IPS-11a (cell line): Measurements from ENCODE around the gene RBMS3.

Source experiments
- H3K4me3 ChIP-seq: one replicate; pipeline ENCODE4 v1.5.1; 2013; ENCODE audit warnings: low read depth, low read length, control low read depth

Gene RBMS3

DNA sequence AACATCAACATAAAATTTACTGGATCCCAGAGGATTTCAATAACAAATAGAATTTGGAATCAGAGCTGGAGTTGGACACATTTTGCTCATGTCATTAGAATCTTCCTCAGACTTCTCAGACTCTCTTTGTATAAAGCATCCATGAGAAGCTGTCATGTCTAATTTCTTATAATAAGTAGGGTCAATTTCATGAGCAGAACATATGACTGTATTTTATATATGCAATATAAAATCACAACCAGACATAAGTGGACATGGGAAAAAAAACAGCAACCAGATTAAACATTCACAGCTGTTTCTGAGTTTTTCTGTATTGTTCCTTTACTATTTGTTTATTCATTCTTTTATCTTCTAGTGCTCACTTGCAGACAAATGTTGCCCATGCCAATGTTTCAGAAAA lies 325.5 kb downstream of the RBMS3 start:
- no peak overlapping the region for H3K4me3 ChIP-seq

DNA sequence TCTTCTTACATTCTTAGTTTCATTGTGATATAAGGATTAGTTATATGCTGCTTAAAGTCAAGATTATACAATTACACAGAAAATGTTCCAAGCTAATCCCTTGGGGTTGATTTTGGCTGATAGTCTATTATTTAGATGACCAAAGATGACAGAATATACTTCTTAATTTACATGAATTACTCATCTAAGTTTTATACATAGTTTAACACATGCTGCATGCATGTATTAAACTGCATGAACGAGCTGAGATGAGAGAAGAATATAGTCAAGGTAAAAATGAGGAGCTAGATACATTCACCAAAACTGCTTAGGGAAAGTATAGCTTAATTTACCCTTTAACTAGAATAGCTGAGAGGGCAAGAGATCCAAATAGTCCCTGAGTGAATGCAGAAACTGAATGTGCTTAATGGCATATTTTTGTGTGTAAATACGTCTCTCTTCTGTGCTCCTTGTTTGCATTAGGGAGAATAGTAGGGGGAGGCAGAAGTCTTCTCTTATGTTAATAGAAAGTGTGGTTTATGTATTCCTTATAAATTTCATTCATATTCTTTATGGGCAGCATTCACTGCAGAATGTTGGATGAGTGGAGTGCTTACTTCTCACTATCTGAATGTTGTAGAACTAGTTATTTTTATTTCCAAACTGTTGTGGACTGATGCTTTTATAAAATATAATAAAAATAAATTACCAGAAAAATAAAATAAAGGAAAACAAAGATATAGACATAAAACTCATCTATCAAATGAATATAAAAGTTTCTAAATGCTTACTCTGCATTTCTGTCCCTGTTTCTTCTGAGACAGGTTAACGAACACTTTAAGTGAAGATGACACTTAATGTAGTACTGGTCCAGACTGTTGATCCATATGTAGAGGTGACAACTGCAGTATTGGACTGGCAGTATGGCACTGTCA lies 327.8 kb downstream of the RBMS3 start:
- H3K4me3 ChIP-seq = no peak overlapping the region

DNA sequence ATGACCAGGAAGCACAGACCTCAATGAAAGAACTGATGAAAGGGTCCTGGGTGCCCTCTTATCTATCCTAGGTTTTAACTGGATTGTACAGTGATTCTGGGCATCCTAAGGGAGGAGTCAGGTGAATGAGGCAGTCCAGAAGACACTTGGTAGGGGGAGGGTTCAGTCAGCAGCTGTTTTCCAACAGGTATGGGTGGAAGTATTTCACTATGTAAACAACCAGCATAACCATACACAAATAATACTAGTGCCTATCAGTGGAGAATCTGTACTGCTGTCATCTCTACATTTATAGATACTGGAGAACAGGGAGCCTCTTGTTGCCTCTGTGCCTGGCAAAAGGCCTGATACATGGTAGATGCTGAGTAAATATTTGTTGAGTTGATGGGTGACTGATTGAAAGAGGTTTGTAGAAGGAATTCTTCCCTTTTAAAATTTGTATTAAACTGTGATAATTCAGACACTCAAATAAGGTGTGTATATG lies 328.5 kb downstream of the RBMS3 start:
- H3K4me3 ChIP-seq = no peak overlapping the region

DNA sequence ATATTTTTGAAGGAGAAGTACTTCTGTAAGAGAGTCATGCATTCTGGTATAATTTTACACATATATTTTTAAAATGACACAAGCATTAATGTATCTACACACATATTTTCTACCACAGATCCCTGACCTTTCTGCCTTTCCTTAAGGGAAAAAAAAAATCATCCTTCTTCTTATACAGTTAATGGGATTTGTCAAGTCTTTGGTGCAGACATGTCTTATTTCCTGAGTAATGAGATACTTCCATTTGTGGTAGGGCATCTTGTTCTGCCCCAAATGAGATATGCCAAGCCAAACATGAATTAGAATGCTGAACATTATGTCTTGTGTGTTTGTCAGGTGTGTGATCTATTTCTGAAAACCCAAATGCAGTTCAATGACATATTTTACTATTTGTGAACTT lies 329.9 kb downstream of the RBMS3 start:
- H3K4me3 ChIP-seq = no peak overlapping the region

DNA sequence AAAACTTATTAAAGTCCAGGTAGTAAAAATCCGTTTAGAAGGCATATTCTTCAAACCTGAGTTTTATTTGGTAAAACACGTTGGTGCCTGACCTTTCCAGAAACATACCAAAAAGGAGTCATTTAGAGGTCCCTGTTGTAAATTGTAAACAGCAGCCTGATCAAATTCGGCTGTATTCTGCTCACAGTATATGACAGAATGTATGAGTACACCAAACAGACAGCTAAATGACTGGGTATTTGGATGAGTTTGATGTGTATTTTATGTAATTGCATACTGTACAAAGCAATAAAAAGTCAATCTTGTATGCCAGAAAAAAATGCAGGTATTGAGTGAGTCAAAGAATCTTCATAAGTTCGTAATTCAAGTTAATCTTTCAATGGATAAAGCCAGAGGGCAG lies 330.4 kb downstream of the RBMS3 start:
- no peak overlapping the region for H3K4me3 ChIP-seq

DNA sequence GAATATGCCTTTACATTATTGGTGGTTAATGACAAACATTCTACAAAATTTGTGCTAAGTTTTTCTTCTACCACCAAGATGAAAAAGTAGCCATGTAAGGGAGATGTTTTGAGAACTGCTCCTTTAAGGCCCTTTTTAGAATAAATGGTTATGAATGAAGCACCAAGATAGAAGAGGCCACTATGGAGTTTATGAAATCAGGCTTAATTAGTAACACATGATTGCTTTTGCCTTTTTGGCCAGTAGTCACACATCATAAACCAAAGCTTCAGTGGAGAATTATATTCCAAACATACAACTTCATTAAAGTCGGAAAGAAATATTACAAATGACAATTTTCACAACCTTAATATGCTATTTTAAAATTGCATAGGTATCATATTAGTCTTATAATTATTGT lies 331.7 kb downstream of the RBMS3 start:
- H3K4me3 ChIP-seq = no peak overlapping the region

DNA sequence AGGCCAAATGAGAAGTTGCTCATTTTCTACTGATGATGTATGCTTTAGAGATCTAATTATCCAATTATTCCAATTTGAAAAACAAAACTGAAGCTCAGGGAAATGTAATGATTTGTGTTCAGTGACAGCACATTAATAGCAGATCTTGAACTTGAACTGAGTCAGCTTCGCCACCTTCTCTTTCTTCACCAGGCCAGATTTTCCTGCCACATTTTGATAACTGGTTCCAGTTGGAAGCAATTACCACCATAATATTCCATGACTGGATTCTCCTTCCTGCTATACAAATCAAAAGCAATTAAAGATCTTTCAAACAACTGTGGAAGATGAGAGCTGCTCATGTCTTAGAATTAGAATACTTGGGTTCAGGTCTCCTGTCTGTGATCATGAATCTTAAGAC lies 334.1 kb downstream of the RBMS3 start:
- H3K4me3 ChIP-seq = no peak overlapping the region

DNA sequence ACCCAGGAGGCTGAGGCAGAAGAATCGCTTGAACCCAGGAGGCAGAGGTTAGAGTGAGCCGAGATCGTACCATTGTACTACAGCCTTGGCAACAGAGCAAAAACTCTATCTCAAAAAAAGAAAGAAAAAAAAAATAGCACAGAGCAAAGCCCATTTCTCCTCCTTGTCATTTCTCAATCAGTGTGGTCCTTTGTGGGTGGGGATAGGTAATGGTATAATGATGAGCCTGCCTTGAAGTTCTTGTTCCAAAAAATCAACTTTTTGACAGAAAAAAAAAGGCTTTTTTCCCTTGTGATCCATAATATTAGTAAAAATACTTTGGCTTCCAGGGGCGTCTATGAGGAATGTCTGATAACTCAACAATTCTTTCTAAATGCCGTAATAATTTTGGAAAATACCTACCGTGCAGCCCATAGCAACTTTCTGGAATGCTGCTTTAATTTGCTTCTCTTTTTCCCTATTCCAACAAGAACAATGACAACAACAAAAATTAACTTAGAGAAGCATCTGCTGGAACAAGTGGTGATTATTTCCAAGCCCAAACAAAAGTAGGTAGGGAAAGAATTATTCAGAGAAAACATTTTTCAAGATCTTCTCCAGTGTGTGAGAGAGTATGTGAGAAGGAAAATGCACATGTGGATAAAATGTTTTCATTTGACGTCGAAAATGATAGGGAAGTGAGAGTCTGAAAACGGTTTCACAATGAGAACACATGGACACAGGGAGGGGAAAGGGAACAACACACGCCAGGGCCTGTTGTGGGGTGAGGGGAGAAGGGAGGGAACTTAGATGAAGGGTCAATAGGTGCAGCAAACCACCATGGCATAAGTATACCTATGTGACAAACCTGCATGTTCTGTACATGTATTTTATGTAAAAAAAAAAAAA lies 337.8 kb downstream of the RBMS3 start:
- no peak overlapping the region for H3K4me3 ChIP-seq

DNA sequence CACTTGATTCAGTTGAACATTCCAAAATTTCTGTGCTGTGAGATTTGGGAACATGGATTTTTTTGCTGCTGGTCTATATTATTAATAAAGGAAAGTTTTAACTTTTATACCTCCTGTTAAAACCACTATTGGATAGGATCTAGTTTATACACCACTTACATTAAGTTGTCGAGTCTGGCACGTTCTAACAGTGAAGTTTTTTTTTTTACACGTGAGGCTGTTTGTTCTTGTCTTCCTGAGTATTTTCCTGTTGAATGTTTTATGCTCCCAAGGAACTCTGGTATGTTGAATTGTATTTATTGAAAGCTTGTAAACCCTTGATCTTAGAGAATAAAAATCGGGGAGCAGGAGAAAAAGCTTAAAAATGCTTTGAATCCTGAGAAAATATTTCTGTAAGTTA lies 338.8 kb downstream of the RBMS3 start:
- H3K4me3 ChIP-seq = no peak overlapping the region

DNA sequence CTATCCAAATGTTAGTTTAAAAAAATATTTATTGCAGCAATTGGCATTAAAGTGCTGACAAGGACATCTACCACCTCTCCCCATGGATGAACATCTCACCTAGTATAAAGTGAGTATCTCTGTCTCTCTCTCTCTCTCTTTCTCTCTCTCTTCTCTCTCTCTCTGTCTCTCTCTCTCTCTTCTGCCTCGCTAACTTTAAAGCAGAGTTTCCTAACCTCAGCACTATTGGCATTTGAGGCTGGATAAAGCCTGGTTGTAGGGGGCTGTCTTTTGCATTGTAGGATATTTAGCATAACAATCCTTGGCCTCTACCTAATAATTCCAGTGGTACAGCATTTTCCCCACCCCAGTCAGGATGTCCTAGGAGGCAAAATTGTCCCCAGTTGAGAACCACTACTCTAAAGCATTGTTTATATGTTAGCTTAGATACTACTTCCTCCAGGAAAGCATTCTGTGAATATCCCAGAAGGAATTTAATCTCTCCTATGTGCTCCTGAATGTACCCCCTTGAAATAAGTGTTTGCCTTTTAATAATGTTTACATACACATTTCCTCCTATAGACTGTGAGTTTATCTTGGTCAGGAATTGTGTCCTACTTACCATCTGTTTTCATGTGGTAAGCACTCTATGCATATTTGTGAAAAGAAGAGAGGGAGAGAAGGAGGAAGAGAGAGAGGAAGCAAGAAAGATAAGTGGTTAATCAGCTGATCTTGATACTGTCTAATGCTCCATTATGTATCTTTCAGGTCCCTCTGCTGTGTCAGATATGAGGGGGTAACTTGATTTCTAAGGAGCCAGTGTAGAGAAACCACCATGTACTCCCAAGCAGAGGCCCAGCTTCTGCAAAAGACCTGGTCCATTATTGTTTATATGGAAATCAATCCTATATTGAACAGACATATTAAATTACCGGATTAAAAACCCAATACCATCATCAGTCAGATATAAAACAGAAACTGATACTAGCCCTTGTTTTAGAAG lies 346.6 kb downstream of the RBMS3 start:
- H3K4me3 ChIP-seq = no peak overlapping the region

DNA sequence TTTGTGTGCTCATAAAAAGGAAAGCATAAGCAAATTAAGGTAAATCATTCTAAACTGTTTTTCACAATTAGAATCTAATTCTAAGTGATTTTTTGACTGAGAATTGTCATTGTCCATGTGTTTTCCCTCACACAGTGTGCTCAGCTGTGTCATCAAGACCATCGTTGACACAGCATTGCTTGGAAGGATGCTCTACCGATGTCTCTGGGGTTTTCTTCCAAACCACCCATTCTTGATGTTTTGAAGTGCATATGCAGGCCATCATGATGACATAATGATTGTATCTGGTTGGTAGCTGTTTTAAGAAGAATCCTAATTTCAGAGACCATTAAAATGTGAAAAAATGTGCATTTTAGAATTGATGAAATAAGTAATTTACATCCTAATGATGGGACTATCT lies 347.9 kb downstream of the RBMS3 start:
- H3K4me3 ChIP-seq = no peak overlapping the region

DNA sequence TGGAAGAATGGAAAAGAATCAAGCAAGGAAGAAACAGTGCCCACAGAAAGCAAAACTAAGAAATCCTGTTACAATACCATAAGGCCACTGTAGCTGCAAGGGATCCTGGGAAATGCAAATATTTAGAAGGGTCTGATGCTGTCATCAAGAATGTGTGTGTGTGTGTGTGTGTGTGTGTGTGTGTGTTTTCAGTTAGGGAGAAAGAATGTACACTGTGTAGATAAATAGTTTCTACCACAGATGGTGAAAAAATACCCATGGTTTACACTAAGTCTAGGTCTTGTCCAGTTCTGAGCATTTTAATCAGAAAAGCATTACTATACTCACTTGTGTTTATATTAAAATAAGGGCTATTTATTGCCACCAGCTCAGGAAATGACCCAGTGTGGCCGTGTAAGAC lies 355.0 kb downstream of the RBMS3 start:
- H3K4me3 ChIP-seq = no peak overlapping the region

DNA sequence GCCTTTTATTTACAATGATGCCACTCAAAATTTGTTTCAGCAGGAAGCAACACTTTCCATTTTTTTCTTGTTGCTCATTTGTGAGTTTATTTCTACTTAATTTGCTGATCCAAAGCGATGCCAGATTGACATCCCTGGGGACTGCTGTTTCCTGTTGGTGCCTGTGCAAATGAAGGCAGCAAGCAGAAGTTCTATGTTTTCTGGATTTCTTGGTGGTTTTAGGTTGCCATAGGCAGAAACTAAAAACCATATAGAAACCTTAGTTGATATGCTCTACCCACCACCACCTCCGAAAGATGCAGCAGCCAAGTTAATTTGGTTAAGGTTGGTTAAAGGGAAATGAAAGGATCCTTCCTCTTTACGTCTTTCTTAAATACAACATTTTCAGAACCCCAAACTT lies 356.2 kb downstream of the RBMS3 start:
- H3K4me3 ChIP-seq = no peak overlapping the region

DNA sequence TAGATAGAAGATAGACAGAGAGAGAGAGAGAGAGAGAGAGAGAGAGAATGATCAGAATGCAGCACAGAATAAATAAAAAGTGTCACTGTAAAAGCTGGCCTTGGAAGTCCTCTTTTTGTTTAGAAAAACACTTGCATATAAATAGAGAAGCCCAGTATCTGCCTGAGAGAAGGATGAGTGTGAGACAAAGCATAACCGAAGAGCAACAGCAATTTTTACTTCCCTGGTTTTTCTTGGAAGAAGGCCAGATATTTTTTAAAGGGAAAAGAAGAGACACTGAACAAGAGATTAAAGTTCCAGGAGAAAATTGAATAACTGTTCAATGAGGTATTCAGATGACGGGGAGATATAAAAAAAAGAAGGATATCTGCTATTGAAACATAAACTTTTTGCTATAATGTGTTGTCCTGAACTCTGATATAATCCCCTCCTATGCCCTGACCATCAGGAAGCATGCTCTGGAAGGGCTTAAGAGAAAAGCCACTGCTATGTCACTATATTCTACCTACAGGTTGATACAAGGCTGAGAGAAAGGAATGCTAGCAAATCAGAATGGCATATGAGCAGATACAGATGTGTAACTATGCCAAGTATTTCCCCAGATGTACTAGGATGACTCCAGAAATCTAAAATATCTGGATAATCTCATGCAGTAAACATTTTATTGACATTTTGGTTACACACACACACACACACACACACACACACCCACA lies 358.9 kb downstream of the RBMS3 start:
- no peak overlapping the region for H3K4me3 ChIP-seq

DNA sequence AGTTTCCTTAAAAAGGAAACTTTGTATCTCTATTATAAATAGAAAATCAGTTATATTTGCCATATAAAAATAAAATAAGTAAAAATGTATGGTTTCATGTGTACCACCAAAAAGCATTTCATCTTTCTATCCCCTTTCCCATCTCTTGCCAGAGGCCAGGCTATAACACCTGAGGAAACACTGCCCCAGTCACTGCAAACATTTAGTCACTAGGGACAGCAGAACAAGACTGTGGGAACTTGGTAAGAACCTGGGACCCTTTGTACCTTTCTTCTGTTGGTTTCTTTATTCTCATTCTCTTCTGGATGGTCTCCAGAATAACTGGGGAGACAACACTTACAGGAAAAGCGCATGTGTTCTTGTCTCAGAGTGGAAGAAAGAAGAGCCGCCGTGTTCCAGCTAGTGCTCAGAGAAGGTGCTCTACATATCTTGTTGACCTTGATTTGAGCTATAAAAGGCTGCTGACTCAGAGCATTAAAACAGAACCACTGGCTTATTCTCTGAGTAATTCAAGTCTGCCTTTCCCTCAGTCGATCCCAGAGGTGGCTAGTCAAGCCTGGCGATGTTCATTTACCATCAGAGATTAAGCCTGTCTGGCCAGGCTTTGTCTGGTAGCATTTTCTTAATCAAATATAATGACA lies 361.6 kb downstream of the RBMS3 start:
- H3K4me3 ChIP-seq = no peak overlapping the region

DNA sequence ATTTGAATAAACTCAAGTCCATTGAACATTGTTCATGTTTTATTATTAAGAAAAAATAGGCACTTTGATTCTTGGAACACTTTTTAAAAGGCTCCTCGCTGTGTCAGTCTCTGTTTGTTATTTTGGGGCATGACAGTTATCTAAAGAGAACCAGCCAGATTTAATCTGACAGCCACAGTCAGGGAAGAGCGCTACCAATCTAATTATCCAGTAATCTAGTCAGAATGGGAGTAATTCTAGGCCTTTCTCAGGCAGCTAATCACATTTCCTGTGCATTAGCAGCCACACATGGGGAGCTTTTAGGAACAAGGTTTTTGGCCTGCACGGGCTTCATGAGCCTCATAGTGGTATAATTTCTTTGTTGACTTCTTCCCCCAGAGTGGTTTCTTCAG lies 362.2 kb downstream of the RBMS3 start:
- no peak overlapping the region for H3K4me3 ChIP-seq

DNA sequence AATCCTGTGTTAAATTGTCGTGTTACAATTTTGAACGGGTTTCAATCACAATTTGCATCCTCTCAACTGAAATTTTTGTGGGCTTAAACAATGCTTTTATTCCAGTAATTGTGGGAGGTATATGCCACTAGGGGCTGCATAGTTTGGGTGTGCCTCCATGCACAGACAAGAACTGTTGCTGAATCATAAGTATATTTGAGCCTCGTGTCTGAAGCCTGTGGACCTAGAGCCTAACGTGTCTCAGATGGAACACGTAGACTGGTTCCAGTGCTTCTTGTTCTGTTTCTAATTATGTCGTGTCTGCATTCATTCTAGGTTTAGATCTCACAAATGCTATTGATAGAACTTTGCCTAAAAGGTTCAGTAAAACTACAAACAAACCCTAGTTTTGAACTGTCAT lies 363.4 kb downstream of the RBMS3 start:
- no peak overlapping the region for H3K4me3 ChIP-seq

DNA sequence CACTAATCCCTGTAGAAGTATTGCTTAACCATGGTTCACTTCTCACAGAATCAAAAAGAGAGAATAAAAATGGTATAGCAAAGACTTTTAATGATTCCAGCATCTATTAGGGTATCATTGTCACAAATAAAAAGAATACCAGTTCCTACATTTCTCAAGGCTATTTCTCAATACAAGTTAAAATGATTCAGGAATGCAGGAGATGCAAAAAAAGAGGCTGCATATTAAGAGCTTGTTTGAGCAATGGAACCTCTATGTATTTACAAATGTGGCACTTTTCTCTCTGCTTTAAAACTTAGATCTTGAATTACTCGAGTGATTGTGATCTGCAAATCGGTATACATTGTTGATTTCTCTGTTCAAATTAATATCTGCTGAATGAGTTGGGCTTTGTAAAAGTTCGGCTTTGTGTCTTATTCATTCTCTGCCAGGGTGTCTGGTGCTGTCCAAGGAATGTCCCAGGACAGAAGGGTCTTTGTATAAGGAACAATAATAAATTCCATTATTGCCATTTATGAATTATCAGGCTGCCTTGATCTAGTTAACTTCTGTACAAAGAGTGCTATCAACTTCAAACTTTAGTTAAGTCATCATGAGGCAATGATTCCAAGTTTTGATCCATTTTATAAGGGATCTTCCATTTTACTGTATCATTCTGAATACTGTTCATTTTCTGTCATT lies 364.2 kb downstream of the RBMS3 start:
- no peak overlapping the region for H3K4me3 ChIP-seq

DNA sequence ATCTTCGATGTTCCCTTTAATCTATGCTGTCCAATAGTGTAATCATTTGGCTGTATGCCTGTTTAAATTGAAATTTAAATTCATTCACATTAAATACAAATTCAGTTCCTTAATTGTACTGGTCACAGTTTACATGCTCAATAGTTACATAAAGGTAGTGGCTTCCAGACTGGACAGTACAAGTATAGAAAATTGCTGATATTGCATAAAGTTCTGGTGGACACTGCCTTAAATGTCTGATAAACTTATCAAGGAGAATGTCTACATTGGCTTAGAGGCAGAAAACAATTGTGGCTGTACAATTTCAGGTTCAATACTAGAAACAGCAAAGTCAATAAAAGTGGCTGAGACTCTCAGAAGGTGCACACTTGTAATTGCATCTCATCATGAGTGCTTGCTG lies 365.2 kb downstream of the RBMS3 start:
- H3K4me3 ChIP-seq = no peak overlapping the region
